ENCODE data around the gene HS2ST1. TPM values are rescaled to one million over a fixed set of nuclear protein-coding genes. Genes with fewer than 3 reads are reported as not detected.

The HS2ST1 gene
- total and polyA plus RNA-seq, 4 donors = 5.4 to 11.8 (median 8.2) TPM

- WGBS = 74% methylated on average over 5 of the region's 5 CpGs
- no peak overlapping the region for H3K9ac ChIP-seq (ENCODE audit: low read depth in 1 of 2, low read length in 2 of 2)
- no peak for DNase-seq (ENCODE audit: low spot score)
- no peaks in the 10 kb centered on the region for H3K36me3 ChIP-seq (ENCODE audit: control insufficient read depth in 4 of 4, insufficient read depth in 3 of 4, low read depth in 1 of 4, low read length in 3 of 4)
- no peak overlapping the region for H3K4me3 ChIP-seq (ENCODE audit: low read depth in 1 of 3, low read length in 3 of 3)
- no peaks in the 10 kb centered on the region for H3K27me3 ChIP-seq (ENCODE audit: control insufficient read depth in 4 of 4, insufficient read depth in 4 of 4, low read length in 3 of 4)
- H3K9me3 ChIP-seq (ENCODE audit: control insufficient read depth in 4 of 4, low read length in 3 of 4) = no peaks in the 10 kb centered on the region
- H3K27ac ChIP-seq (ENCODE audit: low read depth in 1 of 2, low read length in 2 of 2) = no peak overlapping the region
- TF ChIP-seq, protein P1, sequence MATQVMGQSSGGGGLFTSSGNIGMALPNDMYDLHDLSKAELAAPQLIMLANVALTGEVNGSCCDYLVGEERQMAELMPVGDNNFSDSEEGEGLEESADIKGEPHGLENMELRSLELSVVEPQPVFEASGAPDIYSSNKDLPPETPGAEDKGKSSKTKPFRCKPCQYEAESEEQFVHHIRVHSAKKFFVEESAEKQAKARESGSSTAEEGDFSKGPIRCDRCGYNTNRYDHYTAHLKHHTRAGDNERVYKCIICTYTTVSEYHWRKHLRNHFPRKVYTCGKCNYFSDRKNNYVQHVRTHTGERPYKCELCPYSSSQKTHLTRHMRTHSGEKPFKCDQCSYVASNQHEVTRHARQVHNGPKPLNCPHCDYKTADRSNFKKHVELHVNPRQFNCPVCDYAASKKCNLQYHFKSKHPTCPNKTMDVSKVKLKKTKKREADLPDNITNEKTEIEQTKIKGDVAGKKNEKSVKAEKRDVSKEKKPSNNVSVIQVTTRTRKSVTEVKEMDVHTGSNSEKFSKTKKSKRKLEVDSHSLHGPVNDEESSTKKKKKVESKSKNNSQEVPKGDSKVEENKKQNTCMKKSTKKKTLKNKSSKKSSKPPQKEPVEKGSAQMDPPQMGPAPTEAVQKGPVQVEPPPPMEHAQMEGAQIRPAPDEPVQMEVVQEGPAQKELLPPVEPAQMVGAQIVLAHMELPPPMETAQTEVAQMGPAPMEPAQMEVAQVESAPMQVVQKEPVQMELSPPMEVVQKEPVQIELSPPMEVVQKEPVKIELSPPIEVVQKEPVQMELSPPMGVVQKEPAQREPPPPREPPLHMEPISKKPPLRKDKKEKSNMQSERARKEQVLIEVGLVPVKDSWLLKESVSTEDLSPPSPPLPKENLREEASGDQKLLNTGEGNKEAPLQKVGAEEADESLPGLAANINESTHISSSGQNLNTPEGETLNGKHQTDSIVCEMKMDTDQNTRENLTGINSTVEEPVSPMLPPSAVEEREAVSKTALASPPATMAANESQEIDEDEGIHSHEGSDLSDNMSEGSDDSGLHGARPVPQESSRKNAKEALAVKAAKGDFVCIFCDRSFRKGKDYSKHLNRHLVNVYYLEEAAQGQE (IDR thresholded peaks at IDR 0.05) = no peak
- no peak for TF ChIP-seq RAD21 (IDR thresholded peaks at IDR 0.05)
- TF ChIP-seq HNF4G (IDR thresholded peaks at IDR 0.05) = no peak
- no peak for TF ChIP-seq FOXA1 (IDR thresholded peaks at IDR 0.05)
- TF ChIP-seq SP1 (IDR thresholded peaks at IDR 0.05) = no peak
- TF ChIP-seq, protein P2, sequence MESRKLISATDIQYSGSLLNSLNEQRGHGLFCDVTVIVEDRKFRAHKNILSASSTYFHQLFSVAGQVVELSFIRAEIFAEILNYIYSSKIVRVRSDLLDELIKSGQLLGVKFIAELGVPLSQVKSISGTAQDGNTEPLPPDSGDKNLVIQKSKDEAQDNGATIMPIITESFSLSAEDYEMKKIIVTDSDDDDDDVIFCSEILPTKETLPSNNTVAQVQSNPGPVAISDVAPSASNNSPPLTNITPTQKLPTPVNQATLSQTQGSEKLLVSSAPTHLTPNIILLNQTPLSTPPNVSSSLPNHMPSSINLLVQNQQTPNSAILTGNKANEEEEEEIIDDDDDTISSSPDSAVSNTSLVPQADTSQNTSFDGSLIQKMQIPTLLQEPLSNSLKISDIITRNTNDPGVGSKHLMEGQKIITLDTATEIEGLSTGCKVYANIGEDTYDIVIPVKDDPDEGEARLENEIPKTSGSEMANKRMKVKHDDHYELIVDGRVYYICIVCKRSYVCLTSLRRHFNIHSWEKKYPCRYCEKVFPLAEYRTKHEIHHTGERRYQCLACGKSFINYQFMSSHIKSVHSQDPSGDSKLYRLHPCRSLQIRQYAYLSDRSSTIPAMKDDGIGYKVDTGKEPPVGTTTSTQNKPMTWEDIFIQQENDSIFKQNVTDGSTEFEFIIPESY (IDR thresholded peaks at IDR 0.05) = no peak
- TF ChIP-seq TAF1 (conservative IDR thresholded peaks at IDR 0.05) = no peak
- no peak for TF ChIP-seq GABPA (IDR thresholded peaks at IDR 0.05 in 1 of 2, conservative IDR thresholded peaks at IDR 0.05 in 1 of 2)
- TF ChIP-seq JUND (IDR thresholded peaks at IDR 0.05) = no peak
- H3K4me1 ChIP-seq (ENCODE audit: control insufficient read depth in 4 of 4, insufficient read depth in 4 of 4, low read length in 3 of 4) = no peaks in the 10 kb centered on the region
Measured at GRCh38 chr1:87089070-87089736, 174.8 kb downstream of the HS2ST1 start.

DNA sequence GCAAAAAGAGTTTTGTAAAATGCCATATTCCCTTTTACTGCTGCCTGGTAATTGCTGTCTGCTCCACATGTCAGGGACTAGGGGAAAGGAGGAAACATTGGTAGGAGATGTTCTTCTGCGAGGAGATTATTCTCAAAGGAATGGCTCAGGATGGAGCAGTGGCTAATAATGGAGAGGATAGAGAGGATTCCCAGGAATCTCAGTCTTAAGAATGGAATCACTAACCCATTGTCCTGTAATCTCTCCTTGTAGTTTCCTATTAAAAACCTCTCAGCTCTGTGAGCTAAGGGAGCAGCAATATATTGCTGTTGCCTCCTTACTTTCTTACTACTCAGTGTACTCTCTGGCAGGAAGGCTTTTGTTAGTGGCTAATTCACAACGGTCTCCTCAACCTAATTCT is 175.4 kb downstream of the HS2ST1 start:
- H3K9me3 ChIP-seq (ENCODE audit: control insufficient read depth in 4 of 4, low read length in 3 of 4) = no peaks in the 10 kb centered on the region
- 89% methylated on average over 2 of the region's 2 CpGs for WGBS
- TF ChIP-seq JUND (IDR thresholded peaks at IDR 0.05) = no peak
- TF ChIP-seq HNF4G (IDR thresholded peaks at IDR 0.05) = no peak
- no peak for TF ChIP-seq MAX (IDR thresholded peaks at IDR 0.05)
- TF ChIP-seq TAF1 (conservative IDR thresholded peaks at IDR 0.05) = no peak
- no peak for TF ChIP-seq SP1 (IDR thresholded peaks at IDR 0.05)
- TF ChIP-seq, protein P1 (IDR thresholded peaks at IDR 0.05) = no peak
- no peak for TF ChIP-seq RAD21 (IDR thresholded peaks at IDR 0.05)
- no peak for TF ChIP-seq FOXA1 (IDR thresholded peaks at IDR 0.05)
- no peak for TF ChIP-seq HNF4A (conservative IDR thresholded peaks at IDR 0.05)
- TF ChIP-seq GABPA (IDR thresholded peaks at IDR 0.05 in 1 of 2, conservative IDR thresholded peaks at IDR 0.05 in 1 of 2) = no peak
- no peak for TF ChIP-seq ATF3 (IDR thresholded peaks at IDR 0.05)
- TF ChIP-seq RXRA (IDR thresholded peaks at IDR 0.05) = no peak
- H3K36me3 ChIP-seq (ENCODE audit: control insufficient read depth in 4 of 4, insufficient read depth in 3 of 4, low read depth in 1 of 4, low read length in 3 of 4) = no peaks in the 10 kb centered on the region
- H3K9ac ChIP-seq (ENCODE audit: low read depth in 1 of 2, low read length in 2 of 2) = no peak overlapping the region
- no peaks in the 10 kb centered on the region for H3K27me3 ChIP-seq (ENCODE audit: control insufficient read depth in 4 of 4, insufficient read depth in 4 of 4, low read length in 3 of 4)
- no peak overlapping the region for H3K27ac ChIP-seq (ENCODE audit: low read depth in 1 of 2, low read length in 2 of 2)
- no peak overlapping the region for H3K4me3 ChIP-seq (ENCODE audit: low read depth in 1 of 3, low read length in 3 of 3)
- DNase-seq (ENCODE audit: low spot score) = no peak
- no peaks in the 10 kb centered on the region for H3K4me1 ChIP-seq (ENCODE audit: control insufficient read depth in 4 of 4, insufficient read depth in 4 of 4, low read length in 3 of 4)

Data from liver (tissue), 9 donors.